ENCODE data around the gene TNFAIP8. TPM values are rescaled to one million over a fixed set of nuclear protein-coding genes. Genes with fewer than 3 reads are reported as not detected.
A peak's percentile ranks its signal among the peaks of the same experiment; 100 is the strongest.

TNFAIP8 gene
- total and polyA plus RNA-seq, 10 of the 15 experiments (the other 5 are each of a cell fraction or from before 2014, with no cell fraction given), result 124 to 324 (median 177) TPM

GRCh38 chr5:119370486-119370885 lies 14.7 kb downstream of the TNFAIP8 start:
- POLR2A ChIA-PET, result interaction anchor here (0.5 to 20.5 kb wide), 11 partner anchors 10 to 297 kb away, joined by 3 to 657 read pairs (median 4); partner anchors contain the start of gene TNFAIP8
- no peak overlapping the region for H3K4me3 ChIP-seq

More at GRCh38 chr5:119370486-119370885, 14.7 kb downstream of the TNFAIP8 start:
- H3K4me2 ChIP-seq (ENCODE audit: control insufficient read depth, insufficient read depth), result peak overlapping the region; percentile 32; the same call in 1 of the 2 replicates
- no peaks in the 10 kb centered on the region for H3K27me3 ChIP-seq (replicated peaks in 1 of 2; ENCODE audit: control insufficient read depth in 2 of 2, insufficient read depth in 2 of 2, low read length in 1 of 2)
- ATAC-seq, result no peak
- TF ChIP-seq CREB1 (IDR thresholded peaks at IDR 0.05; ENCODE audit: low read depth) (no peak), CBX5 (IDR thresholded peaks at IDR 0.05; ENCODE audit: low read depth) (no peak), WRNIP1 (IDR thresholded peaks at IDR 0.05; ENCODE audit: borderline replicate concordance, low read depth, low read length) (no peak), TCF12 (IDR thresholded peaks at IDR 0.05; ENCODE audit: low read depth, low read length) (no peak), USF1 (IDR thresholded peaks at IDR 0.05; ENCODE audit: borderline replicate concordance, extremely low read length, insufficient read depth, low read depth, low read length) (no peak), ELK1 (IDR thresholded peaks at IDR 0.05; ENCODE audit: low read depth, low read length) (no peak), RB1 (IDR thresholded peaks at IDR 0.05; ENCODE audit: borderline replicate concordance) (no peak), LARP7 (IDR thresholded peaks at IDR 0.05) (no peak), TARDBP (IDR thresholded peaks at IDR 0.05; ENCODE audit: borderline replicate concordance) (no peak), MEF2A (IDR thresholded peaks at IDR 0.05; ENCODE audit: insufficient read depth, low read depth, low read length) (no peak), ATF3 (IDR thresholded peaks at IDR 0.05; ENCODE audit: borderline replicate concordance, extremely low read depth, low read depth, low read length) (no peak), HSF1 (IDR thresholded peaks at IDR 0.05; ENCODE audit: low read depth, low read length) (no peak), NFYB (IDR thresholded peaks at IDR 0.05; ENCODE audit: insufficient read depth, low read depth, low read length) (no peak), ZNF217 (IDR thresholded peaks at IDR 0.05) (no peak)
- ChIA-PET CTCF (interaction anchor here (0.9 to 12.8 kb wide), 12 partner anchors 9 to 55 kb away, joined by 3 to 187 read pairs (median 5); partner anchors contain the start of gene TNFAIP8), SMC1A (ENCODE audit: uncharacterized antibody, unreplicated experiment) (interaction anchor here (0.9 to 26.3 kb wide), 18 partner anchors 8 to 97 kb away, joined by 3 to 1117 read pairs (median 5); partner anchors contain the start of gene TNFAIP8), RAD21 (ENCODE audit: unreplicated experiment) (interaction anchor here (0.7 to 7.6 kb wide), 16 partner anchors 13 to 100 kb away, joined by 3 to 77 read pairs (median 4); partner anchors contain the start of gene TNFAIP8)
- intact Hi-C loops (cut with micrococcal nuclease; ENCODE audit: unreplicated experiment) (no loop called here), in situ Hi-C loops (cut with MboI) (no loop called here)
- H3K9me3 ChIP-seq (replicated peaks; ENCODE audit: control insufficient read depth, insufficient read depth, low read length), result no peaks in the 10 kb centered on the region
- peaks cover 5% of the 10 kb centered on the region; the same call in 1 of the 2 replicates for H4K20me1 ChIP-seq (ENCODE audit: control insufficient read depth, insufficient read depth)
- BruUV-seq (replicated peaks), result no TSS peak
- H3K4me1 ChIP-seq (ENCODE audit: control insufficient read depth, insufficient read depth, low read length), result peaks cover 27% of the 10 kb centered on the region
- 46% methylated on average over 1 of the region's 1 CpG for WGBS (ENCODE audit: insufficient coverage, insufficient replicate concordance, low lambda C conversion rate, missing lambda C conversion rate)
- no peak overlapping the region for H2AFZ ChIP-seq (ENCODE audit: control insufficient read depth, low read depth, low read length)
- no peak for FAIRE-seq
- peaks cover 5 to 12% of the 10 kb centered on the region in 2 experiments; a peak in 3 of 4 replicates for H3K36me3 ChIP-seq (ENCODE audit: control insufficient read depth in 2 of 2, insufficient read depth in 2 of 2, low read length in 1 of 2)
- no peak overlapping the region for H3K9ac ChIP-seq (ENCODE audit: control insufficient read depth, insufficient read depth, low read length)
- DNase-seq (ENCODE audit: low read depth, low spot score), result no peak
- peak overlapping the region; percentile 95; the same call in 1 of the 2 replicates for H3K27ac ChIP-seq (ENCODE audit: control insufficient read depth, insufficient read depth)
- H3K79me2 ChIP-seq (ENCODE audit: control insufficient read depth, insufficient read depth, low read length), result peaks cover 100% of the 10 kb centered on the region

Measured in GM12878 (cell line).